GM21786 (cell line): Measurements from ENCODE around the gene ATP6V1G2.

Experiments
- ATAC-seq: cut with Tn5 transposase; IDR thresholded peaks from one replicate; pipeline ENCODE4 v1.9.1; 2021; ENCODE audit not compliant: unreplicated experiment

Gene ATP6V1G2

GRCh38 chr6:31548544-31548873, 2.1 kb upstream of the ATP6V1G2 start:
- no peak for ATAC-seq

- no peak for ATAC-seq
Measured at GRCh38 chr6:31547727-31548543, 1.5 kb upstream of the ATP6V1G2 start.

GRCh38 chr6:31546958-31547726, 734 bp upstream of the ATP6V1G2 start, which contains the start of gene NFKBIL1:
Gene NFKBIL1, plus strand, starts transcription at chr6:31547608. Its CDS starts 87 bp downstream, at chr6:31547695.
- peak; percentile 66 for ATAC-seq

DNA sequence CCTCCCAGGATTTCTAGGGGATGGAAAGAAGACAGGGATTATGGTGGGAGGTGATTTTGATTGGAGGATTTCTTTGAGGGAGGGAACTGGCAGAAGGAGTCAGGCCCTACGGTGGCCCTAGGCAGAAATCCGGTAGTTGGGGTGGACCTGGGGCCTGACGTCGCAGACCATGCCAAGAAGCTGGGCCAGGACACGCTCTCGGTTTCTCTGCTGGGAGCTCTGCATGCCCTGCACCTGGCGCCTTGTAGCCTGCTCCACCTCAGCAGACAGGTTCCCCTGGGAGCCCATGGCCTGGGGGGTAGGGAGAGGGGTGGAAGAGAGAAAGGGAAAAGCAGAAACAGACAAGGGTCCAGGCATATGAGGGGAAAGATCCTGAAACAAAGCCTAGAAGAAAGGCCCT, 1.1 kb downstream of the ATP6V1G2 start:
- ATAC-seq: no peak

DNA sequence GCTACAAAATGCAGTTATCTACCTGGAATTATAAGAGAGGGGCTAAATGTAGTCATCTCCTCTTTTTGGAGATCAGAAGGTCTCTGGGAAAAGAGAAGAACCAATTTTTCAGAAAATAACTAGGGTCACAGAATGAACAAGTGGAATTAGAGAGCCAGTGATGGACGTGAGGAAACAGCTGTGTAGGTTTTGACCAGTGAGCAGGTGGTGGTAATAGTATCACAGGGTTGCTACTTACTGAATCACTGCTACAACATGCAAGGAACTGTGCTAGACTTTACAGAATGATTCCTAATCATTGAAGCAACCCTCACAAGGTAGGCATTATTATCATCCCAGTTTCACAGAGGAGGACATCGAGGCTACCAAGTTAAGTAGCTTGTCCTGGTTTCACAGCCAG, 1.7 kb downstream of the ATP6V1G2 start:
- ATAC-seq: no peak

DNA sequence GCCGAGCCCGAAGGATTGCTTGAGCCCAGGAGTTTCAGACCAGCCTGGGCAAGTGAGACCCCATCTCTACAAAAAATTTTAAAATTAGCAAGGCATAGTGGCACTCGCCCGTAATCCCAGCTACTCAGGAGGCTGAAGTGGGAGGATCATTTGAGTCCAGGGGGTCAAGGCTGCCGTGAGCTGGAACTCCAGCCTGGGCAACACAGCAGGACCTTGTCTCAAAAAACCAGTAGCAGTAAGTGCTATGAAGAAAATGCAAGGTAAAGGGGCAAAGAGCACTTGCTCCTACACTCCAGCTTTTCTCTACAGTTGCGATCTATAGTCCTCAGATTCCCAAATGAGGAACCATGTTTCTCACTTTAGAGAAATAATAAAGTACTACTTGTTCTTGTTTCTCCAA, 2.8 kb downstream of the ATP6V1G2 start:
- no peak for ATAC-seq

- peak; percentile 56 for ATAC-seq
Measured at GRCh38 chr6:31541658-31542521, 4.5 kb downstream of the ATP6V1G2 start, which contains the start of gene DDX39B. Gene DDX39B, minus strand, starts transcription at chr6:31542003. Its CDS starts 1,471 bp downstream, at chr6:31540532.

- ATAC-seq: no peak
Measured at GRCh38 chr6:31541059-31541657, 5.2 kb downstream of the ATP6V1G2 start.

- no peak for ATAC-seq
Measured at GRCh38 chr6:31540640-31541039, 5.8 kb downstream of the ATP6V1G2 start.

- ATAC-seq: no peak
Measured at GRCh38 chr6:31538805-31539400, 7.5 kb downstream of the ATP6V1G2 start.

GRCh38 chr6:31535538-31536324, 10.7 kb downstream of the ATP6V1G2 start:
- no peak for ATAC-seq

GRCh38 chr6:31534521-31535040, 11.8 kb downstream of the ATP6V1G2 start:
- no peak for ATAC-seq

- ATAC-seq: no peak
Measured at GRCh38 chr6:31534011-31534410, 12.4 kb downstream of the ATP6V1G2 start.

DNA sequence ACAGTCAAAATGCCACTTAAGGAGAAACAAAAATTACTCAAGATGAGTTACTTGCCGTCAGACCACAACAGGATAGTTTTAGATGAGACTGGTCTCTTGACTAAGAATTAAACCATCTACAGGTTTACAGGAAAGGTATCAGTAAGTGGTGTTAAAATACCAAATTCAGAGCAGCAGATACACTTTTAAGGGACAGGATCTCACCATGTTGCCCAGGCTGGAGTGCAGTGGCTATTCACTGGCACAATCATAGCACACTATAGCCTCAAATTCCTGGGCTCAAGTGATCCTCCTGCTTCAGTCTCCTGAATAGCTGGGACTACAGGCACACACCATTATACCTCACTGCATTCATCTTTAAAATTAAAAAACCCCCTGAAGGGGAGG, 13.0 kb downstream of the ATP6V1G2 start:
- ATAC-seq: no peak

GRCh38 chr6:31532644-31533454, 13.6 kb downstream of the ATP6V1G2 start:
- no peak for ATAC-seq

DNA sequence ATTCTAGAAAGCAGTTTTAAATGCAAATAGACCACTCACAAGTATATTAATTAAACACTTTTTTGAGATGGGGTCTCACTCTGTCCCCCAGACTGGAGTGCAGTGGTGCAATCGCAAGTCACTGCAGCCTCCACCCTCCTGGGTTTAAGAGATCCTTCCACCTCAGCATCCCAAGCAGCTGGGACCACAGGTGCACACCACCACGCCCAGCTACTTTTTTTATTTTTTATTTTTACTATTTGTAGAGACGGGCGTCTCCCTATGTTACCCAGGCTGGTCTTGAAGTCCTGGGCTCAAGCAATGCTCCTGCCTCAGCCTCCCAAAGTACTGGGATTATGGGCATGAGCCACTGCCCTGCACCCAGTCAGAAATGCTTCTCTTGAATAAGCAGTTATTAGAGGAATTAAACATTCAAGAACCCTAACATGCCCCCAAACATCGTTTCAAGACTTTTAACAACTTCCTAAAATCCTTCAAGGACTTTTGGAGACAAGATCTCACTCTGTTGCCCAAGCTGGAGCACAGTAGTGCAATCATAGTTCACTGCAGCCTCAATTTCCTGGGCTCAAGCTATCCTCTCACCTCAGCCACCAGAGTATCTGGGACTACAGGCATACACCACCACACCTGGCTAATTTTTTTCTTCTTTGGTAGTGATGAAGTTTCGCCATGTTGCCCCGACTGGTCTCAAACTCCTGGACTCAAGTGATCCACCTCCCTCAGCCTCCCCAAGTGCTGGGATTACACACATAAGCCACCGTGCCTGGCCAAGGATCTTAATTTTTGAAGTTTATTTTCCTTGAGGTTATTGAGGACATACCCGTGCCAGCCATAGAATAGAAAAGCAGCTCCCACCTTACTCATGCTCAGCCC, 14.4 kb downstream of the ATP6V1G2 start:
- ATAC-seq: no peak

- ATAC-seq: no peak
Measured at GRCh38 chr6:31531162-31531561, 15.2 kb downstream of the ATP6V1G2 start.

- no peak for ATAC-seq
Measured at GRCh38 chr6:31530659-31531058, 15.7 kb downstream of the ATP6V1G2 start.
